HEK293 (cell line): Measurements from ENCODE around the gene TOMM70.

Experiments
- CTCF ChIA-PET: fragments of 350-600 bp; formaldehyde crosslinking; extraction: SDS; loops from one replicate; lab custom pipeline; 2021; ENCODE audit warnings: antibody characterized with exemption; lab: Yijun Ruan, JAX
- POLR2A ChIA-PET: fragments of 300-600 bp; formaldehyde crosslinking; extraction: SDS; loops from one replicate; lab custom pipeline; 2020; ENCODE audit warnings: antibody characterized with exemption, inconsistent platforms; lab: Yijun Ruan, JAX
- H3K27ac ChIP-seq: fragments of 200-500 bp; sonication (Bioruptor generic); 2 replicates; pipeline ENCODE4 v1.5.1; 2014; ENCODE audit warnings: low read depth, low read length, control low read depth, inconsistent platforms; ENCODE audit errors: extremely low read depth
- H3K36me3 ChIP-seq, 2 experiments: fragments of 200-500 bp in 1 of 2; sonication (Bioruptor generic) in 1 of 2; 1 replicate in 1 of 2; 2 replicates in 1 of 2; pipeline ENCODE4 v1.5.1; 2014 to 2017; ENCODE audit warnings: inconsistent platforms in 2 of 2, low read length in 2 of 2; ENCODE audit not compliant: control insufficient read depth in 2 of 2, insufficient read depth in 1 of 2
- H3K4me1 ChIP-seq: fragments of 200-500 bp; sonication (Bioruptor generic); 2 replicates; pipeline ENCODE4 v1.5.1; 2014; ENCODE audit warnings: mild to moderate bottlenecking, low read length, inconsistent platforms; ENCODE audit not compliant: control insufficient read depth, insufficient read depth
- H3K4me3 ChIP-seq: 2 replicates; pipeline ENCODE4 v1.5.1; 2011; ENCODE audit warnings: low read depth, mild to moderate bottlenecking, control low read depth, low read length, moderate library complexity
- H3K9me3 ChIP-seq: fragments of 200-500 bp; sonication (Bioruptor generic); 2 replicates; pipeline ENCODE4 v1.5.1; 2014; ENCODE audit warnings: low read depth, low read length, inconsistent platforms; ENCODE audit not compliant: control insufficient read depth, insufficient read depth
- AEBP2 ChIP-seq: fragments of 450-650 bp; formaldehyde crosslinking; IDR thresholded peaks from 2 replicates; pipeline ENCODE4 v1.5.1; 2016; ENCODE audit warnings: missing biosample characterization, missing genetic modification characterization, borderline replicate concordance
- RBAK ChIP-seq: fragments of 450-650 bp; formaldehyde crosslinking; IDR thresholded peaks from 2 replicates; pipeline ENCODE4 v1.5.1; 2016; ENCODE audit warnings: missing biosample characterization, missing genetic modification characterization
- TSHZ1 ChIP-seq: fragments of 450-650 bp; formaldehyde crosslinking; IDR thresholded peaks from 2 replicates; pipeline ENCODE4 v1.5.1; 2016; ENCODE audit warnings: missing biosample characterization, missing genetic modification characterization, borderline replicate concordance
- YY1 ChIP-seq: fragments of 450-650 bp; formaldehyde crosslinking; IDR thresholded peaks from 2 replicates; pipeline ENCODE4 v1.5.1; 2018; ENCODE audit warnings: missing biosample characterization, missing genetic modification characterization
- ZBTB20 ChIP-seq: fragments of 450-650 bp; formaldehyde crosslinking; IDR thresholded peaks from 2 replicates; pipeline ENCODE4 v1.5.1; 2016; ENCODE audit warnings: missing biosample characterization, missing genetic modification characterization
- ZBTB8A ChIP-seq: fragments of 450-650 bp; formaldehyde crosslinking; IDR thresholded peaks from 2 replicates; pipeline ENCODE4 v1.5.1; 2016; ENCODE audit warnings: missing biosample characterization, missing genetic modification characterization
- ZEB2 ChIP-seq: fragments of 450-650 bp; formaldehyde crosslinking; IDR thresholded peaks from 2 replicates; pipeline ENCODE4 v1.5.1; 2016; ENCODE audit warnings: missing biosample characterization, missing genetic modification characterization
- ZNF132 ChIP-seq: fragments of 450-650 bp; formaldehyde crosslinking; IDR thresholded peaks from 2 replicates; pipeline ENCODE4 v1.5.1; 2017; ENCODE audit warnings: missing biosample characterization, missing genetic modification characterization, borderline replicate concordance
- ZNF2 ChIP-seq: fragments of 450-650 bp; formaldehyde crosslinking; IDR thresholded peaks from 2 replicates; pipeline ENCODE4 v1.5.1; 2016; ENCODE audit warnings: missing biosample characterization, missing genetic modification characterization
- ZNF214 ChIP-seq: fragments of 450-650 bp; formaldehyde crosslinking; IDR thresholded peaks from 2 replicates; pipeline ENCODE4 v1.5.1; 2017; ENCODE audit warnings: missing biosample characterization, mild to moderate bottlenecking, missing genetic modification characterization, borderline replicate concordance
- ZNF302 ChIP-seq: fragments of 450-650 bp; formaldehyde crosslinking; IDR thresholded peaks from 2 replicates; pipeline ENCODE4 v1.5.1; 2016; ENCODE audit warnings: missing biosample characterization, missing genetic modification characterization, low read depth
- ZNF366 ChIP-seq: fragments of 450-650 bp; formaldehyde crosslinking; conservative IDR thresholded peaks from 2 replicates; pipeline ENCODE4 v1.5.1; 2016; ENCODE audit warnings: missing biosample characterization, missing genetic modification characterization
- ZNF426 ChIP-seq: fragments of 450-650 bp; formaldehyde crosslinking; IDR thresholded peaks from 2 replicates; pipeline ENCODE4 v1.5.1; 2017; ENCODE audit warnings: missing biosample characterization, missing genetic modification characterization, mild to moderate bottlenecking, inconsistent platforms, moderate library complexity
- ZNF514 ChIP-seq: fragments of 450-650 bp; formaldehyde crosslinking; IDR thresholded peaks from 2 replicates; pipeline ENCODE4 v1.5.1; 2016; ENCODE audit warnings: missing biosample characterization, missing genetic modification characterization
- ZNF518A ChIP-seq: fragments of 450-650 bp; formaldehyde crosslinking; conservative IDR thresholded peaks from 2 replicates; pipeline ENCODE4 v1.5.1; 2016; ENCODE audit warnings: low read depth, missing biosample characterization, missing genetic modification characterization
- ZNF529 ChIP-seq: fragments of 450-650 bp; formaldehyde crosslinking; IDR thresholded peaks from 2 replicates; pipeline ENCODE4 v1.5.1; 2017; ENCODE audit warnings: missing genetic modification characterization, missing biosample characterization; ENCODE audit not compliant: insufficient replicate concordance
- ZNF621 ChIP-seq: fragments of 450-650 bp; formaldehyde crosslinking; IDR thresholded peaks from 2 replicates; pipeline ENCODE4 v1.5.1; 2017; ENCODE audit warnings: missing biosample characterization, missing genetic modification characterization
- ZNF629 ChIP-seq: fragments of 450-650 bp; formaldehyde crosslinking; IDR thresholded peaks from 2 replicates; pipeline ENCODE4 v1.5.1; 2017; ENCODE audit warnings: missing biosample characterization, missing genetic modification characterization
- ZNF658 ChIP-seq: fragments of 450-650 bp; formaldehyde crosslinking; IDR thresholded peaks from 2 replicates; pipeline ENCODE4; 2016; ENCODE audit warnings: missing biosample characterization, missing genetic modification characterization
- ZNF677 ChIP-seq: fragments of 450-650 bp; IDR thresholded peaks from 2 replicates; pipeline ENCODE4 v1.5.0; 2018; ENCODE audit warnings: missing biosample characterization, mild to moderate bottlenecking, missing genetic modification characterization, moderate library complexity
- ZNF768 ChIP-seq: fragments of 450-650 bp; formaldehyde crosslinking; IDR thresholded peaks from 2 replicates; pipeline ENCODE4 v1.5.1; 2018; ENCODE audit warnings: missing biosample characterization, mild to moderate bottlenecking, missing genetic modification characterization
- ZNF792 ChIP-seq: fragments of 450-650 bp; formaldehyde crosslinking; IDR thresholded peaks from 2 replicates; pipeline ENCODE4 v1.5.1; 2016; ENCODE audit warnings: missing biosample characterization, missing genetic modification characterization

Gene TOMM70

GRCh38 chr3:100359035-100359434, 41.9 kb downstream of the TOMM70 start (continued):
- no peak for TF ChIP-seq TSHZ1 (tag by site-specific recombination)
- no peak for TF ChIP-seq ZEB2 (tag by site-specific recombination)
- no peak for TF ChIP-seq AEBP2 (tag by site-specific recombination)
- TF ChIP-seq ZNF677 (tag by site-specific recombination) = no peak
- no peak for TF ChIP-seq ZBTB20 (tag by site-specific recombination)
- TF ChIP-seq, all 188 proteins: peak for 0

GRCh38 chr3:100358413-100358812, 42.5 kb downstream of the TOMM70 start:
- no peak for TF ChIP-seq ZNF629 (tag by site-specific recombination)
- TF ChIP-seq ZNF658 (tag by site-specific recombination) = no peak
- no peak for TF ChIP-seq ZNF529
- no peak for TF ChIP-seq ZNF132 (tag by site-specific recombination)
- Histone ChIP-seq H3K4me1 (no peaks in the 10 kb centered on the region), H3K4me3 (no peak overlapping the region), H3K9me3 (no peaks in the 10 kb centered on the region), H3K27ac (no peak overlapping the region), H3K36me3 (peaks cover 4 to 70% of the 10 kb centered on the region in 2 experiments; a peak in 2 of 3 replicates)
- ChIA-PET POLR2A (interaction anchor here (0.6 kb wide), 1 partner anchor 13 kb away, joined by 4 read pairs; no protein-coding TSS in a partner anchor), CTCF (no interaction called here)

GRCh38 chr3:100354850-100355249, 46.0 kb downstream of the TOMM70 start:
- Histone ChIP-seq H3K9me3 (no peaks in the 10 kb centered on the region), H3K27ac (no peak overlapping the region), H3K4me1 (no peaks in the 10 kb centered on the region), H3K4me3 (no peak overlapping the region), H3K36me3 (peaks cover 7 to 58% of the 10 kb centered on the region in 2 experiments)
- CTCF ChIA-PET = no interaction called here
- POLR2A ChIA-PET = no interaction called here
- no peak for TF ChIP-seq ZNF366
- no peak for TF ChIP-seq ZNF621 (tag by site-specific recombination)
- TF ChIP-seq ZNF426 (tag by site-specific recombination) = no peak
- no peak for TF ChIP-seq ZNF302 (tag by site-specific recombination)
- TF ChIP-seq ZNF792 = no peak
- no peak for TF ChIP-seq RBAK
- TF ChIP-seq ZNF514 (tag by site-specific recombination) = no peak
- TF ChIP-seq ZNF518A (tag by site-specific recombination) = no peak
- no peak for TF ChIP-seq ZNF529
- TF ChIP-seq ZNF214 (tag by site-specific recombination) = no peak
- TF ChIP-seq YY1 (tag by site-specific recombination) = no peak
- TF ChIP-seq ZNF2 = no peak
- TF ChIP-seq ZBTB8A (tag by site-specific recombination) = no peak
- no peak for TF ChIP-seq ZNF768 (tag by site-specific recombination)
